ENCODE results near the gene ZMYND19. TPM values are rescaled to one million over a fixed set of nuclear protein-coding genes. Genes with fewer than 3 reads are reported as not detected.
"Not testable (repeated sequence)": the region's sequence is repeated elsewhere in the genome, so short reads cannot be mapped to it uniquely, and the experiment has no call there.

ZMYND19 gene
- total and polyA plus RNA-seq, 8 donors, result 9.4 to 40.6 (median 25.6) TPM

GRCh38 chr9:137604345-137605086, 14.2 kb upstream of the ZMYND19 start:
- WGBS, 5 donors, result 9 to 21% (median 10%) methylated on average over 27 to 49 of the region's 49 CpGs
- H3K4me3 ChIP-seq, result peak overlapping the region; percentile 62 to 87 (median 72)
- peaks cover 31 to 47% (median 41%) of the 10 kb centered on the region in 4 donors for H3K4me1 ChIP-seq
- no peaks in the 10 kb centered on the region for H3K9me3 ChIP-seq
- TF ChIP-seq POLR2A (IDR thresholded peaks at IDR 0.05) (no peak), POLR2AphosphoS5 (IDR thresholded peaks at IDR 0.05) (no peak), CTCF (IDR thresholded peaks at IDR 0.05) (no peak), EP300 (IDR thresholded peaks at IDR 0.05) (no peak)
- no peaks in the 10 kb centered on the region for H3K36me3 ChIP-seq
- DNase-seq, result peak in 1 of 2 donors; percentile 71
- no peaks in the 10 kb centered on the region for H3K27me3 ChIP-seq
- H3K27ac ChIP-seq, result peak overlapping the region in 4 of 5 donors; percentile 82 to 93 (median 82)
- intact Hi-C loops (cut with DNase I; ENCODE audit: low total_unique reads), result loop anchor here (10.0 kb wide), 1 partner anchor 60 kb away; no protein-coding TSS in a partner anchor

- intact Hi-C loops (cut with DNase I; ENCODE audit: low total_unique reads), result loop anchor here (10.0 kb wide), 1 partner anchor 61 kb away; no protein-coding TSS in a partner anchor
These were observed 13.6 kb upstream of the ZMYND19 start for GRCh38 chr9:137603879-137604278.

GRCh38 chr9:137602661-137603060, 12.3 kb upstream of the ZMYND19 start:
- no peak overlapping the region for H3K4me3 ChIP-seq
- TF ChIP-seq CTCF (IDR thresholded peaks at IDR 0.05), result no peak
- TF ChIP-seq POLR2A (IDR thresholded peaks at IDR 0.05), result no peak
- TF ChIP-seq EP300 (IDR thresholded peaks at IDR 0.05), result no peak
- no peak for TF ChIP-seq POLR2AphosphoS5 (IDR thresholded peaks at IDR 0.05)
- peaks cover 19 to 30% (median 27%) of the 10 kb centered on the region in 4 donors for H3K4me1 ChIP-seq
- intact Hi-C loops (cut with DNase I; ENCODE audit: low total_unique reads), result loop anchor here (10.0 kb wide), 1 partner anchor 62 kb away; no protein-coding TSS in a partner anchor
- WGBS, 5 donors, result 11 to 19% (median 13%) methylated on average over 3 of the region's 3 CpGs
- no peaks in the 10 kb centered on the region for H3K27me3 ChIP-seq
- H3K27ac ChIP-seq, result no peak overlapping the region
- no peaks in the 10 kb centered on the region for H3K9me3 ChIP-seq
- DNase-seq, result no peak
- no peaks in the 10 kb centered on the region for H3K36me3 ChIP-seq

More at GRCh38 chr9:137603879-137604278, 13.6 kb upstream of the ZMYND19 start:
- Histone ChIP-seq H3K4me3 (no peak overlapping the region), H3K27me3 (no peaks in the 10 kb centered on the region), H3K27ac (peak overlapping the region in 2 of 5 donors; percentile 82), H3K9me3 (no peaks in the 10 kb centered on the region), H3K4me1 (peaks cover 31 to 42% (median 39%) of the 10 kb centered on the region in 4 donors), H3K36me3 (no peaks in the 10 kb centered on the region)
- TF ChIP-seq POLR2A (IDR thresholded peaks at IDR 0.05), result no peak
- no peak for TF ChIP-seq EP300 (IDR thresholded peaks at IDR 0.05)
- no peak for TF ChIP-seq CTCF (IDR thresholded peaks at IDR 0.05)
- no peak for TF ChIP-seq POLR2AphosphoS5 (IDR thresholded peaks at IDR 0.05)
- WGBS, 5 donors, result 78 to 93% (median 89%) methylated on average over 13 of the region's 13 CpGs
- no peak for DNase-seq

- H3K27me3 ChIP-seq, result no peaks in the 10 kb centered on the region
- WGBS, 5 donors, result 72 to 81% (median 77%) methylated on average over 8 of the region's 8 CpGs
- H3K4me3 ChIP-seq, result no peak overlapping the region
- no peak for DNase-seq
- H3K4me1 ChIP-seq, result peaks cover 0 to 7% (median 3%) of the 10 kb centered on the region in 4 donors
- no peaks in the 10 kb centered on the region for H3K9me3 ChIP-seq
- H3K36me3 ChIP-seq, result no peaks in the 10 kb centered on the region
- TF ChIP-seq EP300 (IDR thresholded peaks at IDR 0.05) (no peak), POLR2AphosphoS5 (IDR thresholded peaks at IDR 0.05) (no peak), POLR2A (IDR thresholded peaks at IDR 0.05) (no peak), CTCF (IDR thresholded peaks at IDR 0.05) (no peak)
- H3K27ac ChIP-seq, result no peak overlapping the region
- intact Hi-C loops (cut with DNase I; ENCODE audit: low total_unique reads), result no loop called here
These were observed 8.6 kb upstream of the ZMYND19 start for GRCh38 chr9:137598943-137599342.

- WGBS, 5 donors, result 94 to 98% (median 96%) methylated on average over 7 of the region's 7 CpGs
These were observed 6.3 kb upstream of the ZMYND19 start for GRCh38 chr9:137596577-137596976.

More at GRCh38 chr9:137596577-137596976, 6.3 kb upstream of the ZMYND19 start:
- intact Hi-C loops (cut with DNase I; ENCODE audit: low total_unique reads); H3K27ac ChIP-seq; DNase-seq; H3K27me3 ChIP-seq; H3K9me3 ChIP-seq; H3K4me3 ChIP-seq; H3K36me3 ChIP-seq: not testable (repeated sequence)
- H3K4me1 ChIP-seq, result peaks cover 8 to 28% (median 25%) of the 10 kb centered on the region in 4 donors

Measured in stomach (tissue), 9 donors.